SW480 (cell line): ENCODE data around the gene CTNNA3.
"Not testable (repeated sequence)": the region's sequence is repeated elsewhere in the genome, so short reads cannot be mapped to it uniquely, and the experiment has no call there.

ENCODE experiments used
- DNase-seq: peaks from one replicate; pipeline ENCODE4 v3.0.0-alpha.2; 2016; ENCODE audit warnings: low spot score

Gene CTNNA3

DNA sequence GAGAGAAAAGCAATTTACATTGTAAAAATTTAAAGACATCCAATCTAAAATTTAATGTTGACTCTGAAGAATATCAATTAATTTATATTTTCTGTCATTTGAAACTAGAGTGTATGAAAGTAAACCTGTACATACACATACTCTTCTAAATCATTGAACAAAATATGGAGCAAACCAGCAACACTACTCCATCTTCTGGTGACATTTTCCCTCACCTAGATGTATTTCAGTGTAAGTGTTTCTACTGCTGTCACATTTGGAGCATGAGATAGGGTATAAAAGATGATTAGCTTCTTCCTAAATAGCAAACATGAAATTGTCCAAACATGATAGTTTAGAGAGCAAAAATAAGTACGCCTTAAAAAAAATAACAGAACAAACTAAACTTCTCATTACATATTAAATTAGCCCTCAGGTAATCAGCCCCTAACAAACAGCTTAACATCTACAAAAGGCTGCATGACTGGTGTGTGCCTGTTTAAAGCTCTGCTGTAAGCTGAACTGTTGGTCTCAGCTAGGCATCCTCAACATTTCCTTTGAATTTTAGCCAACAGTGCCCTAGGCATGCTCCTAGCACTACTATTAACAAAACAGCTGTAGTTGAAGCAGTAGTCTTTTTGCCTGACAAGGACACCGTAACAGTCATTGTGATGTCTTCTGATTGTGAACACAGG, 189.8 kb downstream of the CTNNA3 start:
- DNase-seq, result no peak

DNA sequence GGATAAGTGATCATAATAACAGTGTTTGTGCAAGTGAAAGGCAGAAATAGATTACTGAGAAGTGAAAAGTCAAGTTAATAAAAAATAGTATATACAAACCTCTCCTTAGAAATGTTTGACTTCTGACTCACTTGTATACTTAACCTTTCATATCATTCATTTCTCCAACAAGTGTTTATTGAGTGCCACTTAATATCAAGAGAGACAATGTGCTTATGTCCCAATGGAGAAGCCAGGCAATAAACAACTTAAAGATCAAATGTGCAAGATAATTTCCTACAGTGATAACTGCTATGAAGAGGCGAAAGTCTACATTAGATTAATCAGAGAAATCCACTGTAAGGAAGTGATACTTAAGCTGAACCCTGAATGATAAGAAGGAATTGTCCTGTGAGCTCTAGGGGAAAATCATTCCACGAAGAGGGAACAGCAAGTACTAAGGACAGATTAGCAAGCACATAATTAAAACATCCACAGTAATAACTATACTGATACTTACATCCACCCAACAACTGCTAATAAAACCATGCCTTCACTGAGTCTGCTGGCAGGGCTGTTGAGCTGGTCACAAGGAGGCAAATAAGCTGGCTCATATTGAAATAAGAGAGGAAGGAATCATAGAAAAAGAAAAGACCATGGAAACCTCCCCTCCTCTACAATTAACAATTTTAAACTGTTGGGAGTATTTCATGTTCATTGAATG, 203.5 kb downstream of the CTNNA3 start:
- no peak for DNase-seq

DNA sequence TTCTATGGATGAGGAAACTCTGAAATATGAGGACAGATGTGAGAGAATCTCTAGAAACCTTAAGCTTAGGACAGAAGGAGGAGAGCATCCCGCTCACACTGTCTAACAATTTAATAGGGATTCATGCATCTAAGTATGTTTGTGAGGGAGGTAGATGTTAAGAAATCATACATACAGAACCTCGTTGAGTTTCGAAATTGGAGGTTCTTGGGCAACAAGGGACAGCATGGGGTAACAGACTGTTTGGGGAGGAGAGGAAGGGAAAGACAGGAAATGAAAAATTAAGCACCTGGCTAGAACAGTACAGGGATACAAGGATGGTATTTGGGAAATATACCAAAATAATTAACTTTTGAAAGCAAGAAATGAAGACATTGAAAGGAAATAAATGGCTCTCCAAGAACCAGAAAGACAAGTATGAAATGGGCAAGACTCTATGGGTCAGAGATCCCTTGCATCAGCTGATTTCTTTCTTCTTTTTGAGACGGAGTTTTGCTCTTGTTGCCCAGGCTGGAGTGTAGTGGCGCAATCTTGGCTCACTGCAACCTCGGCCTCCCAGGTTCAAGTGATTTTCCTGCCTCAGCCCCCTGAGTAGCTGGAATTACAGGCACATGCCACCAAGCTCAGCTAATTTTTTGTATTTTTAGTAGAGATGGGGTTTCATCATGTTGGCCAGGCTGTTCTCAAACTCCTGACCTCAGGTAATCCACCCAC, 207.9 kb downstream of the CTNNA3 start:
- no peak for DNase-seq

DNA sequence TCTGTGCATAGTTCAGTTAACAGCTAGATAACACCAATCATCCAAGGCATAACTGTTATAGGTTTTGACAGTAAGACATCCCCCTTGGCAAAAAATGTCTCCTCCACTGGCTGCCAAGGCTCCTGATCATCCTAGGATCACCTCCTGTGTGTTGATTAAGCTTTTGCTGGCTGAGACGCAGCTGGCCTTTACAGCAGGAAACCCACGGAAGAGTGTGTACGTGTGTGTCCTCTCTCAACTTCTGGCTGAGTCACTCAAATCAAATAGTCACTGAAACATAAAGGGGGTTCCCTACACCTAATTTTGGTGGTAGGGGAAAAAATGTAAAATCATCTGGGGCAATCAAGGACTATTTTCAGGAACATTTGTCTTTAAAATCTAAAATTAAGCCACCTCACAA, 208.8 kb downstream of the CTNNA3 start:
- no peak for DNase-seq

DNA sequence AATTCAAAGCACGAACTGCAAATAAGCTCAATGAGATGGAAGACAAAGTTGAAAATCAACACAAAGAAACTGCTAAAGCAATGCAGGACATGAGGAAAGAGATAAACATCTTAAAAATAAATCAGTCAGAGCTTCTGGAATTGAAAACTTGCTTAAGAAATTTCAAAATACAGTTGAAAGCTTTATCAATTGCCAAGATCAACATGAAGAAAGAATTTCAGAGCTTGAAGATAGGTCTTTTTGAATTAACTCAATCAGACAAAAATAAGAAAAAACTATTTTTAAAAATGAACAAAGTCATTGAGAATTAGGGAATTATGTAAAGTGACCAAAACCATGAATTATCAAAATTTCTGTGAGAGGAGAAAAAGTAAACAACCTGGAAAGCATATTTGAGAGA, 218.1 kb downstream of the CTNNA3 start:
- no peak for DNase-seq

DNA sequence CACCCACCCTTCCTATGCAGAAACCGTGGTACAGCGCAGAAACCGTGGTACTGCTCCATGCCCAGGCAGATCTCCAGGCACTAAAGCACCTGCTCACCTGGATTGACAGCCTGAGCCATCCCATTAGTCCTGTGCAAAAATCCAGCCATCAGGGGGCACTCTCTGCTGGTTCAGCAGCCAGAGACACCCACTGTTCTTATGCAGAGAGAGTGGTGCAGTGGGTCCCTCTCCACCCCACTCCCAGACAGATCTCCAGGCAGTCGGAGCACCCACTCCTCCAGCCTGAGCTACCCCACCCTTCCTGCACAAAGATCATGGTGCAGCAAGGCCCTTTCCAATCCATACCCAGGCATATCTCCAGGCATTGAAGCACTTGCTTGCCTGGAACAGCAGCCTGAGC, 219.8 kb downstream of the CTNNA3 start:
- DNase-seq, result no peak

DNA sequence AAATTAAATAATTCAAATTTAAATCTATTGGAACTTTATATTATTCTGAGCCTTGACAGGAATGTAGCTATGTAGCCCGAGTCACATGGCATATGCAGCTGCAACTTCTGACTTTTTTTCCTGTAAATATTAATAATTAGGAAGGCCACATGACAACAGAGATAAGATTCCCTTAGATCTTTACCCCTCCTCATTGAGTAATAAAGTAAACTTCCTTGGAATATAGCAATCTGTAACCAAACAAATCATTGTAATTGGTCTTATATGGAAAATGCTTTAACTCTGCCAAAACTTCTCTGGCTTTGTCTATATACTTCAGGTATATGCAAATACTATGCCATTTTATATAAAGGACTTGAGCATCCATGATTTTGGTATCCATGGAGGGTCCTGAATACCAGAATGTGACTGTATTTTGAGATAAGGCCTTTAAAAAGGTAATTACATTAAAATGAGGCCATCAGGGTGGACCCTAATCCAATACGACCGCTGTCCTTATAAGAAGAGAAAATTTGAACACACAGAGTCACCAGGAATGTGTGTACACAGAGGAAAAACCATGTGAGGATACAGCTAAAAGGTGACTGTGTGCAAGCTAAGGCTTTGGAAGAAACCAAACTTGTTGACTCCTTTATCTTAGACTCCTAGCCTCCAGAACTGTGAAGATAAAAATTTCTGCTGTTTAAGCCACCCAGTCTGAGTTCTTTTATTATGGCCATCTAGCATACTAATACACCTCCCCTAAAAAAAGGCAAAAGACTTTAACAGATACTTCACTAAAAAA, 222.0 kb downstream of the CTNNA3 start:
- no peak for DNase-seq

DNA sequence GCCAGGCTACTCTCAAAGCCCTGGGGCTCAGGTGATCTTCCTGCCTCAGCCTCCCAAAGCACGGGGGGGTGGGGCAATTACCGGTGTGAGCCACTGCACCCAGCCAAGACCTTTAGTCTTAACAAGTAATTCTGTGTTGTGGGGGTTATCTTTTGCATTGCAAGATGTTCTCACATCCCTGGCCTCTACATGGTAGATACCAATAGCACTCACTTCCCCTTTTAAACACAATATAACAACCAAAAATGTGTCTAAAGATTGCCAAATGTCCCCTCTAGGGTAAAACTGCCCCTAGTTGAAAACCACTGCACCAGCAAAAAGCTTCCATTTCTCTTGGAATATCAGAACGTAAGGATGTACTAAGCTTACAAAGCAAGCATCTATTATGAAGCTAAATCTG, 225.0 kb downstream of the CTNNA3 start:
- no peak for DNase-seq

DNA sequence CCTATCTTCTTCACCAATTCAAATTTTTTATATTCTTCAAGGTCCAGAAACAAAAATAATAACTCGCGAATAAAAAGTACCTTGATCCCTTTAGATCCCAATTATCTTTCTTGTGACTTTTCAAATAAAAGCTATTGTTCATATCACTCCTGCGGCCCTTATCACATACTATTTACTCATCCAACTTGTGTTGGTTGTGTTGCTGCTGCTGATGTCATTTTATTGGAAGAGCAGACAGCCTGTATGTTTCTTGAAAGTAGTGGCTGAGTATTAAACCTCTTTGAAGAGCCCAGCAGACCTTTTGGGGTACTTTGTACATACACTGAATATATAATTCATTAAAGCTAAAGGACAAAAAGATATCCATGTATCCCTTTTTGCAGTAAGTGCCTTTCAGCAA, 231.7 kb downstream of the CTNNA3 start:
- DNase-seq, result no peak

DNA sequence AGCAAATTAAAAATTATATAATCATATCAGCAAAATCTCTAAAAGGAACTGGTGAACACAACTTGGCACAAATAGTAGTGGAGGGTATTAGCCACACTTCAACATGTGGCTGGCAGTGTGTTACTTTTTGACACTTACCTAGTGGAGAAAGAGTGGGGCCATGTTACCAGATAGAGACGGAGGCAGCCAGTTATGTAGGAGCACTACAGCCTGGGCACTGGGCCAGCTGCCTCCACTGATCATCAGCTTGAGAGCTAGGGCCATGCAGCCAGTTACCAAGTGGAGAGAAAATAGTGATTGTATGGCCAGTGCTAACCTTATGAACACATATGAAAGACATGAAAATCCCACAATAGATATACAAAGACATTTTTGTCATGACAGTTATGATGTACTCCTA, 243.1 kb downstream of the CTNNA3 start:
- DNase-seq, result no peak

DNA sequence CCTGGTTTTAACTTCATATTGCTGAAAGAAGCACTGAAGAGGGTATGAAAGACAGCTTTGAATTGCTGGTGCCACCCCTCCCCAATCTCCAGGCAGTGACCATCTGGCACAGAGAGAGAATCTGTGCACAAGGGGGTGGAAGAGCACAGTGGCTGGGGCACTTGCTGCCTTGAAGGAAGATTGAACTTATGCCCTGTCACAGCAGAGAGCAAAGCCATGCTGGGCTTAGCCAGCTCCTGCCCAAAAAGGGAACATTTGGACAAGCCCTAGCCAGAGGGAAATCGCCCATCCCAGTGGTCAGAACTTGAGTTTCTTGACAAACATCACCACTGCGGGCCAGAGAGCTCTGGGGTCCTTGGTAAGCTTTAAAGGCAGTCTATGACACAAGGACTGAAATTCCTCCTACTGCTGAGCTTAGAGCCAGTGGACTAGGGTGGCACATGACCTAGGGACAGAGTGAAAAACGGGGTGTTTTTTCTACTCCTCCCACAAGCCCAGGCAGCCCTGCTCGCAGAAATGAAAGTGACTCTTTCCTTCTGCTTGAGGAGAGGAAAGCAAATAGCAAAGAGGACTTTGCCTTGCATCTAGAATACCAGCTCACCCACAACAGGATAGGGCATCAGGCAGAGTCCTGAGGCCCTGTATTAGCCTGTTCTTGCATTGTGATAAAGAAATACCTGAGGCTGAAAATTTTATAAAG, 257.2 kb downstream of the CTNNA3 start:
- DNase-seq, result no peak

DNA sequence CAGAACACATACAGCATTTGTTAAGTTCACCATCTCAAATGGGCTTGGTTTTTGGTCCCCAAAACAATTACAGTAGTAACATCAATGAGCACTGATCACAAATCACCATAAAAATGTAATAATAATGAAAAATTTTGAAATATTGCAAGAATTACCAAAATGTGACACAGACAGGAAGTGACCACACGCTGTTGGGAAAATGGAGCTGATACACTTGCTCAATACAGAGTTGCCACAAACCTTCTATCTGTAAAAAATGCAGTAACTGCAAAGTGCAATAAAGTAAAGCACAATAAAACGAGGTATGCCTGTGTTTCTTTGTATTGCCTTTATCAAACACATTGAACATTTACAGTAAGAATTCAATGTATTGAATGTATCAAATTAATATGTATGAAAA, 262.7 kb downstream of the CTNNA3 start:
- no peak for DNase-seq

DNA sequence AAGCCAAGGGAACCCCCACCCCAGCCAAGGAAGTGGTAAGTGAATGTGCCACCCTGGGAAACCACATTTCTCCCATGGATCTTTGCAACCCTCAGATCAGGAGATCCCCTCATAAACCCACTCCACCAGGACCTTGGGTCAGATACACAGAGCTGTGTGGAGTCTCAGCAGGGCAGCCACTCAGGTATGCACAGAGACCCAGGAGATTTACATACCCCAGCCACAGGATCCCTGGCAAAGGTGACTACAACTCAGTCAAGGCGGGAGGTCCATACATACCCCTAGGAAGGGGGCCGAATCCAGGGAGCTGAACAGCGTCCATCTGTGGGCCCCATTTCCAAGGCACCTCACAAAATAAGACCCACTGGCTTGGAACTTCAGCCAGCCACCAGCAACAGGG, 293.4 kb downstream of the CTNNA3 start:
- no peak for DNase-seq

DNA sequence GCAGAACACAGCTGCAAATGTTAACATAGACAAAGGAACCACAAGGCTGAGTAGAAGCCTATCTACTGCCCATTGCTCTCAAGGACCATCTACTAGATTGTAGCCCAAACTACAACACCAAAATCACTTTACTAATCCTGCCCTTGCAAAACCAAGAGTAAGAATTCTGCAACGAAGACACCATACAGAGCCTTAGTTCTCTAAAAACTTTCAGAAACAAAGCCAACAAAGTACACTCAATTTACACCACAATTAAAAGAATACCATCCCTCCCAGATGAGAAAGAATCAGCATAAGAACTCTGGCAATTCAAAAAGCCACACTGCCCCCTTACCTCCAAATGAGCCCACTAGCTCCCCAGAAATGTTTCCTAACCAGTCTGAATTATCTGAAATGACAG, 294.3 kb downstream of the CTNNA3 start:
- no peak for DNase-seq

DNA sequence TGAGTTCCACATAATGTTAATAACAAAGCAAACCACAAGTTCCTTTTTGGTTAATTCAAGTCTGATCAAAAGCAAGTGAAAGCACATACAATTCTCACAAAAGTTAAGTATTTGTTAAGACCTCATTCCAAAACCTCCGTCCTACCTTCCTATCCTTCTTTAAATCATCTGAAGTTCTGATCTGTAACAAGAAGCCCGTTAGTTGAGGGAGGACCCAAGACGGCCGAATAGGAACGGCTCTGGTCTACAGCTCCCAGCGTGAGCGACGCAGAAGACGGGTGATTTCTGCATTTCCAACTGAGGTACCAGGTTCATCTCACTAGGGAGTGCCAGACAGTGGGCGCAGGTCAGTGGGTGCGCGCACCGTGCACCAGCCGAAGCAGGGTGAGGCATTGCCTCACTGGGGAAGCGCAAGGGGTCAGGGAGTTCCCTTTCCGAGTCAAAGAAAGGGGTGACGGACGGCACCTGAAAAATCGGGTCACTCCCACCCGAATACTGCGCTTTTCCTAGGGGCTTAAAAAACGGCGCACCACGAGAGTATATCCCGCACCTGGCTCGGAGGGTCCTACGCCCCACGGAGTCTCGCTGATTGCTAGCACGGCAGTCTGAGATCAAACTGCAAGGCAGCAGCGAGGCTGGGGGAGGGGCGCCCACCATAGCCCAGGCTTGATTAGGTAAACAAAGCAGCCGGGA, 309.0 kb downstream of the CTNNA3 start:
- DNase-seq, result not testable (repeated sequence)

DNA sequence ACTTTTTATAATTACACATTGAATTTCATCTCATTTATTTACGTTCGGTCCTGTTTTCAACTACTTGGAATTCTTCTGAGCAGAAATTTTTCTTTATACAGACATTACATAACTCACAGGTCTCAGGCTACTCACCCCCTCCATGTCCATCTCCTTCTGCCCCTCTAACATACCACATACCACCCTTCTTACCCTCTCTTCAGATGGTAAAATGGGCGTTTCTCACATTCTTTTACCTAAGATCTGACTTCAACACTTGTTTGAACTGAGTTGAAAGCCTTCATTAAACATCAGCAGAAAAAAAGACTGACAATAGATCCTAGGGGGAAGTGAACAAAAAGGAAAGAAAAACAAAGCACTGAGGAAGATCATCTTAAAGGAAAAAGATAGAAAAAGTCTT, 309.7 kb downstream of the CTNNA3 start:
- no peak for DNase-seq

DNA sequence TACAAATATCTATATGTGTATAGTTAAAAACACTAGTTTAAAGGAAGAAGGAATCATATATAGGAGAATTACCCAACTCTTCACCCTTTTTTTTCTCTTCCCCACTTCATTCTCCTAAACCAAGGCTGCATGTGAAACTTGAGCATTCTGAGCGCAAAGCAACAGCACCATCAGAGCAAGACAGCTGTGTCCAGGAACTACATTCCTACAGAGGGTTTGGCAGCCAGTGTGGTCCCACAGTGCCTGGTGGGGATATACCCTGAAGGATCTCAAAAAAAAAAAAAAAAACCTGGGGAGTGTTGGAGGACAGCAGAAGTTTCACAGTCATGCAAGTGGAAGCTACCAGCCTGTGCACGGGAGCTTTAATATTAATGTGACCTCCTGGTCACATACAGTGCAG, 310.4 kb downstream of the CTNNA3 start:
- no peak for DNase-seq

DNA sequence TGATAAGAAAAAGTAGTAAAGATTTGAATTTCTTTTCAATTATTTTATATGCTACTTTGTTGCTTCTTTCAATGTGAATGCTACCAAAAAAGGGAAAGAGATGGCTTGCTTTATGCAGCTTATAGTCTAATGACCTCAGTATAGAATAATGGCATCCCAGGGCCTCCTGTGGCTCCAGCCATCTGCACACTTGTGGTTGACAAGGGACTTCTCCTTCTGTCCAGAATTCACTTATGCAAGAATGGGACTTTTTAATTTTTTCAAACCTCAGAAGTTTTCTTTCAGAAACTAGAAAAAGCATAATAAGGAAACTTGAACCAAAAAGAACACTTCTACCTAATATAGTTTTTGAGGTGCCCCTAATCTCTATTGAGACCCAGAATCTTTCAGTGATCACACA, 310.9 kb downstream of the CTNNA3 start:
- no peak for DNase-seq

DNA sequence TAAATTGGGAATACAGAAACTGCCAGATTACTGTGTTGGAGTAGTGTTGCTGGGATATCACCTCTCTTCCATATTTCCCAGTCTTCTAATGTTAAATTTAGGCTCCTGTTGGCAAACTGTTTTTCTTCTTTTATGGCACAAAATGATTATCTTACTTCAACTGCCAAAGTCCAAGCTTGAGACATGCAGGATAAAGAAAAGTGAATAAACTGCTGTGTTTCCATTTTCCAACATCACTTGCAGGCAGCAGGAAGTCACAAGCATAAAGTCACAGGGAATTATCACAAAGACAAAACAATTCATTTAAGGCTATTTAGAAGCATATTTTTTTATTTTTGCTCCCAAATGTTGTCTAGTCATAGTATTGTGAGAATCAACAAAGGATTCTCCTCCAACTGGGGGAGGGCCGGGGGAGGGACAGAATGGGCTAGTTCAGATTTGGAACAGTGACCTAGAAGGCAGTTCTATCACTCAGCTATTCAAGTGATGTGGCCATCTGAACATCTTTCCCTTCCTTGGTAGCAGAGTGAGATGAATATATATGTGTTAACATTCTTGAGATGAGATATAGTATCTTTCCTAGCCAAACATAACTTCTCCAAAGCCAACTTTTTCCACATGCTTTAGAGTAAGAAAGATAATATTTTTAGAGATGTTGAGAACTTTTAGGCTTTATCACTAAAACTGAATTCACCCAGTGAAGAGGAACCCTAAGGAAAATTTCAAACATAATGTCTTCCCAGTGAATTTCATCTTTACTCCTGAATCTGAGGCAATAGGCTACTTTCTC, 364.7 kb downstream of the CTNNA3 start:
- no peak for DNase-seq
